Measurements from ENCODE around the gene DLG2.
"Not testable (repeated sequence)": the region's sequence is repeated elsewhere in the genome, so short reads cannot be mapped to it uniquely, and the experiment has no call there.

The DLG2 gene

GRCh38 chr11:85438328-85438727, 188.8 kb downstream of the DLG2 start:
- no peak for FAIRE-seq

- FAIRE-seq, result no peak
These were observed 195.8 kb downstream of the DLG2 start for GRCh38 chr11:85431319-85431718.

- FAIRE-seq, result no peak
These were observed 203.3 kb downstream of the DLG2 start for GRCh38 chr11:85423794-85424193.

- FAIRE-seq, result no peak
These were observed 203.8 kb downstream of the DLG2 start for GRCh38 chr11:85423316-85423715.

- no peak for FAIRE-seq
These were observed 213.0 kb downstream of the DLG2 start for GRCh38 chr11:85414175-85414574.

- no peak for FAIRE-seq
These were observed 219.5 kb downstream of the DLG2 start for GRCh38 chr11:85407648-85408047.

- FAIRE-seq, result no peak
These were observed 220.3 kb downstream of the DLG2 start for GRCh38 chr11:85406841-85407240.

GRCh38 chr11:85406316-85406715, 220.8 kb downstream of the DLG2 start:
- FAIRE-seq, result no peak

- FAIRE-seq, result not testable (repeated sequence)
These were observed 231.6 kb downstream of the DLG2 start for GRCh38 chr11:85395515-85396055.

- FAIRE-seq, result no peak
These were observed 232.9 kb downstream of the DLG2 start for GRCh38 chr11:85394283-85394682.

- no peak for FAIRE-seq
These were observed 236.0 kb downstream of the DLG2 start for GRCh38 chr11:85391141-85391540.

GRCh38 chr11:85385547-85385946, 241.6 kb downstream of the DLG2 start:
- FAIRE-seq, result no peak

GRCh38 chr11:85385111-85385510, 242.0 kb downstream of the DLG2 start:
- no peak for FAIRE-seq

- no peak for FAIRE-seq
These were observed 248.1 kb downstream of the DLG2 start for GRCh38 chr11:85379066-85379465.

- FAIRE-seq, result no peak
These were observed 249.2 kb downstream of the DLG2 start for GRCh38 chr11:85377901-85378300.

GRCh38 chr11:85359859-85360258, 267.3 kb downstream of the DLG2 start:
- no peak for FAIRE-seq

GRCh38 chr11:85355921-85356320, 271.2 kb downstream of the DLG2 start:
- no peak for FAIRE-seq

- FAIRE-seq, result not testable (repeated sequence)
These were observed 277.6 kb downstream of the DLG2 start for GRCh38 chr11:85349539-85349938.

- no peak for FAIRE-seq
These were observed 278.2 kb downstream of the DLG2 start for GRCh38 chr11:85348945-85349344.

- FAIRE-seq, result no peak
These were observed 279.9 kb downstream of the DLG2 start for GRCh38 chr11:85347291-85347690.

GRCh38 chr11:85346484-85346883, 280.7 kb downstream of the DLG2 start:
- FAIRE-seq, result no peak

GRCh38 chr11:85340846-85341245, 286.3 kb downstream of the DLG2 start:
- not testable (repeated sequence) for FAIRE-seq

- FAIRE-seq, result no peak
These were observed 308.6 kb downstream of the DLG2 start for GRCh38 chr11:85318573-85318972.

- FAIRE-seq, result no peak
These were observed 310.2 kb downstream of the DLG2 start for GRCh38 chr11:85316967-85317366.

- no peak for FAIRE-seq
These were observed 313.4 kb downstream of the DLG2 start for GRCh38 chr11:85313741-85314140.

- no peak for FAIRE-seq
These were observed 316.7 kb downstream of the DLG2 start for GRCh38 chr11:85310479-85310878.

Measured in endometrium (tissue), 2 donors.